Testis (tissue), 2 donors: ENCODE results near the gene SH3PXD2B.

Source experiments
- CTCF ChIP-seq, 3 experiments: fragments of 450-650 bp in 2 of 3; fragments of 200-600 bp in 1 of 3; sonication (generic) in 1 of 3; IDR thresholded peaks; one replicate each; pipeline ENCODE4 v1.5.1; 2016 to 2019; ENCODE audit warnings: antibody characterized with exemption in 3 of 3, mild to moderate bottlenecking in 2 of 3, moderate library complexity in 1 of 3
- POLR2A ChIP-seq: fragments of 450-650 bp; IDR thresholded peaks from one replicate; pipeline ENCODE4 v1.6.1; 2017; ENCODE audit warnings: antibody characterized with exemption, mild to moderate bottlenecking, moderate library complexity

GRCh38 chr5:172396220-172396619 lies 58.1 kb downstream of the SH3PXD2B start:
- TF ChIP-seq CTCF (IDR thresholded peaks at IDR 0.05): no peak
- TF ChIP-seq POLR2A: no peak
